ENCODE results near the gene SEC22B.
"Not testable (repeated sequence)": the region's sequence is repeated elsewhere in the genome, so short reads cannot be mapped to it uniquely, and the experiment has no call there.

SEC22B gene

DNA sequence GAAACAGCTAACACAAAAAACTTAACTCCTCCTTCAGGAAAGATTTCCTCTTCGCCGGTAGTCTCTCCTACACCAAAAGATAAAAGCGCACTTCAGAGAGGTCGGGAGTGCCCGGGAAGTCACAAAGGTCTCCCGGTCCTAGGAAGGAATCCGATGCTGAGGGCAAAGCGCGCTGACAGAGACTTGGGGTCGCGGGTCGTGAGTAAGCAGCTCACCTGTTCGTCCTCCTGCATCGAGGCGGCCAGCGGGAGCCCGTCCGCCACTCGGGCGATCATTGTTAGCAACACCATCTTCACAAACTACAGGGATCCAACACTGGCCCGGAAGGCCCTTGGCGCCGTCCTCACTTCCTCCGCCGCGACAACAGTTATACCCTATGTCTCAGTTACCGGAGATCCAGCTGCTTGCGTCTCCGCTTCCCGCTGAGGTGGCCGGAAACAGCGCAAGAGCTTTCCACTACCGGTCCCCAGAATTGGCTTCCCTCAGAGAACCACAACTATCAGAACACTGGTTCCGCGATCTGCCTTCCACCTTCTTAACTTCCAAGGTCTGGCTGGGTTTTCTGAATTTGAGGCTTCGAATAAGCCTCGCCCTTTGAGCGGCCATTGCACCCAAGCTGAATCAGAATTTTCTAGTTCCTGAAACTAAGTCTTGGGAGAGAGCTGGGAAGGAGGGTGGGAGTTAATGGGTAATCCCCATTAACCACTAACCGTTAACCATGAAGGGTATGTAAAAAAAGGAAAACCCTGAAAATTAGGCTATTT, at the start of gene SEC22B:
SEC22B (minus strand) TSS at position 429 of the 764 bp plus-strand sequence; CDS start at position 290, 139 bp downstream.
- peak within 1 kb of the TSS; percentile 82 for H3K4me3 ChIP-seq (ENCODE audit: low read depth, low read length)
- TF ChIP-seq, protein P1, sequence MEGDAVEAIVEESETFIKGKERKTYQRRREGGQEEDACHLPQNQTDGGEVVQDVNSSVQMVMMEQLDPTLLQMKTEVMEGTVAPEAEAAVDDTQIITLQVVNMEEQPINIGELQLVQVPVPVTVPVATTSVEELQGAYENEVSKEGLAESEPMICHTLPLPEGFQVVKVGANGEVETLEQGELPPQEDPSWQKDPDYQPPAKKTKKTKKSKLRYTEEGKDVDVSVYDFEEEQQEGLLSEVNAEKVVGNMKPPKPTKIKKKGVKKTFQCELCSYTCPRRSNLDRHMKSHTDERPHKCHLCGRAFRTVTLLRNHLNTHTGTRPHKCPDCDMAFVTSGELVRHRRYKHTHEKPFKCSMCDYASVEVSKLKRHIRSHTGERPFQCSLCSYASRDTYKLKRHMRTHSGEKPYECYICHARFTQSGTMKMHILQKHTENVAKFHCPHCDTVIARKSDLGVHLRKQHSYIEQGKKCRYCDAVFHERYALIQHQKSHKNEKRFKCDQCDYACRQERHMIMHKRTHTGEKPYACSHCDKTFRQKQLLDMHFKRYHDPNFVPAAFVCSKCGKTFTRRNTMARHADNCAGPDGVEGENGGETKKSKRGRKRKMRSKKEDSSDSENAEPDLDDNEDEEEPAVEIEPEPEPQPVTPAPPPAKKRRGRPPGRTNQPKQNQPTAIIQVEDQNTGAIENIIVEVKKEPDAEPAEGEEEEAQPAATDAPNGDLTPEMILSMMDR (IDR thresholded peaks at IDR 0.05; ENCODE audit: low read depth, low read length) = no peak

DNA sequence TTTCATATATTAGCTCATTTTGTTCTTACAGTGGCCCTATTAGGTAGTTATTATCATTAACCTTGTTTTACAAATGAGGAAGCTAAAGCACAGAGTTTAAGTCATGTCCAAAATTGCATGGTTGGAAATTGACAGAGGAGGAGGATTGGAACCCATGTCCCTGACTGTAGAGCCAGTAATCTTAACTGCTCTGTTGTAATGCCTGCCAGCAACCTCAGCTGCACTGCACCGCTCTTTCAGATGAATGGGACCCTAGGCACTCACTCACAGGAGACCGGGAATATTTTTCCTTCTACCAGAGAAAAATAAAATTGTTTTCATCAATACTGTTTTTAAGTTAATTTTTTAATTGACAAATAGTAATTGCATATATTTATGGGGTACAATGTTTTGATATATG, 41.6 kb upstream of the SEC22B start:
- H3K4me3 ChIP-seq (ENCODE audit: low read depth, low read length) = not testable (repeated sequence)

DNA sequence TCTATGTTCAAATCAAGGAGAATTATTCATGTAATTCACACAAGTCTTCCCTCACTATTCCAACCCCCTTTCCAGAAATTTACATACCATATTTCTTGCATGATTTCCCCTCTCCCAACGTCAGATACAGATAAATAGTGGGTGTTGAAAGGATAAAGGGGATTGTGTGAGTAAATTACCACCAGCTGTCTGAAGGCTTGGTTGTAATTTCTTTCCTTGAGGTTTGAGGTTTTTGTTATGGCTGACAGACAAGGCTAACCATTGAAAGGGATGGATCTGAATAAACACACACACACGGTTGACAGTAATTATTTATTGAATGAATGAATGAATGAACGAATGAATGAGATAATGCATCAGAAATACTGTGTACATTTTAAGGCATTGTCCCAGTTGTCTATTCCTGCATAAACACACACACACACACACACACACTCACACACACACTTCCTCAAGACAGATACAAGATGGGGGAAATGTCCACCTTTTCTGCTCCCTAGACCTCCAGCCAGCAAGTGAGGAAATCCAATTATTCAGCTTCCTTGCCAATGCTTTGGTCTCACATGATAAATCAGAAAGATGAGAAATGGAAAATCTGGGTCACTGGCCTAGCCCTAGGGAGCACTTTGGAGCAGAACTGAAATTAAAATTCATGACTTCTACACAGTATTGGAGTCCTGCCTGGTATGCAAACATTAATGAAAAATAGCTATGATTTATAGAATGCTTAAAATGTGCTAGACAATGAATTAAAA, 41.0 kb upstream of the SEC22B start:
- H3K4me3 ChIP-seq (ENCODE audit: low read depth, low read length) = not testable (repeated sequence)

DNA sequence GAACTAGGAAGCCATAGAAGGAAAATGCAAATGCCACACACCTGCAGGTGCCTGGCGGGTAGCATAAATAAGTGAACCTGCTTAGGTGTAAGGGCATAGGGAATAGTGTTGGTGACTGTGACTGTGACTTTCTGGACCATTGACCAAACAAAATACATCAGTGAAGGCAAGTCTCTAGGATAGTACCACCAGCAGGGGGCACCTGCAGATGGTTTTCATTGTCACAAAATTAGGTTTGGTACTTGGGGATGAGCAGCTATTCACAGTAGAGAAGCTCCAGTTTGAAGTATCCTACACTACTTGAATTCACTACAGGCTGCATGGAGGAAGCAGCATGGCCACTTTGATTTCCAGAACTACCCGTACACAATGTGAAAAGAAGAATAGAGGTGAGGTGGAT, 37.3 kb upstream of the SEC22B start:
- not testable (repeated sequence) for H3K4me3 ChIP-seq (ENCODE audit: low read depth, low read length)

DNA sequence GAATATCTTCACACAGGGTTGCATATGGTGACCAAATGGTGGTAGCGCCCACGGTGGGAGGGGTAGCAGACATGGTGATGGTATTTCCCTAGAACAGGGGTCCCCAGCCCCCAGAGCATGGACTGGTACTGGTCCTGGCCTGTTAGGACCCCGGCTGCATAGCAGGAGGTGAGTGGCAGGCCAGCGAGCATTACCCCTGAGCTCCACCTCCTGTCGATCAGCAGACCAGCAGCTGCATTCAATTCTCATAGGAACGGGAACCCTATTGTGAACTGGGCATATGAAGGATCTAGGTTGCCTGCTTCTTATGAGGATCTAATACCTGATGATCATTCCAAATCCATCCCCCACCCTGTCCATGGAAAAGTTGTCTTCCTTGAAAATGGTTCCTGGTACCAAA, 34.4 kb upstream of the SEC22B start:
- not testable (repeated sequence) for H3K4me3 ChIP-seq (ENCODE audit: low read depth, low read length)

DNA sequence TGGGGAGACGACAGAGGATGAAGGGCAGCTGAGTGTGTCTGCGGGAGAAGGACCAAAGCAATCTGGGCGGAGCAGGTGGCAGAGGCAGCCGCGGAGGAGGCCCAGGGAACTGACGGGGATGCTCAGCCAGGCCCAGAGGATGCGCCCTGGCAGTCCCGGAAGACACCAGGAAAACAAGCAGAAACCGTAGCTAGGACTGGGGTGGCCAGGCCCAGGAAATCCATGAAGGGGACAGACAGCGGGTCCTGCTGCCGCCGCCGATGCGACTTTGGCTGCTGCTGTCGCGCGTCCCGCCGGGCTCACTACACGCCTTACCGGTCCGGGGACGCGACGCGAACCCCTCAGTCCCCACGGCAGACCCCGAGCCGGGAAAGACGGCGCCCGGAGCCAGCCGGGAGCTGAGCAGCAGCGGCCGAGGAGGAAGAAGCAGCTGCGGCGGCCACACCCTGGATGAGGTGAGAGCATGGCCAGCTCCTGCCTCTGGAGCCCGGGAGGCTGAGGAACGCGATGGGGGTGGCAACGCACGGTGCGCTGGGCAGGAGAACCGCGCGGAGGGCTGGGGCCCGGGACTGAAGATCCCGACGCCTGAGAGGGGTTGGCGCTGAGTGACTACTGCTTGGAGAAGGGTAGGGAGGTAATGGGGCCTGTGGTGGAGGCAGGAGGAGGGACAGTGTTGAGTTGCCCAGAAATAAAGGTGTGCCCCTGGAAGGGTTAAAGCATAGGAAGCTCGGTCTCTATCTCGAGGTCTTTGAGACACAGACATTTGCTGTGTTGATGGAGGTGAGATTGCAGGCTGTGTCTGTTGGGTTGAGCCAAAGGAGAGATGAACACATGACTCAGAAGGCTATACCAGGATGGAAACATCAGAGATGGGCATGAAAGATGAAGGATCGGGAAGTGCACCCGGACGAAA, 20.8 kb upstream of the SEC22B start:
- H3K4me3 ChIP-seq (ENCODE audit: low read depth, low read length) = peak overlapping the region; percentile 40

DNA sequence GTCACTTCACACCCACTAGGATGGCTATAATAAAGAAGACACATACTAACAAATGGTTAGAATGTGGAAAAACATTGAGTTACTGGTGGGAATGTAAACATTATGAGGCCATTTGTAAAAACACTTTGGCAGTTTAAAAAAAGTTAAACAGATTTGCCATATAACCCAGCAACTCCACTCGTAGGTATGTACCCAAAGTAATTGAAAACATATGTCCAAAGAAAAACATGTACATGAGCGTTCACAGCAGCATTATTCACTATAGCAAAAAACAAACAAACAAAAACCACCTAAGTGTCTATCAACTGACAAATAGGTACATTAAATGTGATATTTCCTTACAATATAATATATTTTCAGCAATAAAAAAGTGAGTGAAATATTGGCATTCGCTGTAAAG, 12.3 kb upstream of the SEC22B start:
- H3K4me3 ChIP-seq (ENCODE audit: low read depth, low read length) = not testable (repeated sequence)

DNA sequence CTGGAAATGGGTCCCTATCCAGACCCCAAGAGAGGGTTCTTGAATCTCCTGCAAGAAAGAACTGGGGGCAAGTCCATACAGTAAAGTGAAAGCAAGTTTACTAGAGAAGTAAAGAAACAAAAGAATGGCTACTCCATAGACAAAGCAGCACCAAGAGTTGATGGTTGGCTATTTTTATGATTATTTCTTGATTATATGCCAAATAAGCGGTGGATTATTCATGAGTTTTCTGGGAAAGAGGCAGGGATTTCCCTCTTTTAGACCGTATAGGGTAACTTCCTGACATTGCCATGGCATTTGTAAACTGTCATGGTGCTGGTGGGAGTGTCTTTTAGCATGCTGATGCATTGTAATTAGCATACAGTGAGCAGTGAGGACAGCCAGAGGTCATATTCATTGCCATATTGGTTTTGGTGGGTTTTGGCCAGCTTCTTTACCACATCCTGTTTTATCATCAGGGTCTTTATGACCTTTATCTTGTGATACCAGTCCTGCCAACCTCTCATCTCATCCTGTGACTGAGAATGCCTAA, 5.9 kb upstream of the SEC22B start:
- H3K4me3 ChIP-seq (ENCODE audit: low read depth, low read length) = not testable (repeated sequence)

DNA sequence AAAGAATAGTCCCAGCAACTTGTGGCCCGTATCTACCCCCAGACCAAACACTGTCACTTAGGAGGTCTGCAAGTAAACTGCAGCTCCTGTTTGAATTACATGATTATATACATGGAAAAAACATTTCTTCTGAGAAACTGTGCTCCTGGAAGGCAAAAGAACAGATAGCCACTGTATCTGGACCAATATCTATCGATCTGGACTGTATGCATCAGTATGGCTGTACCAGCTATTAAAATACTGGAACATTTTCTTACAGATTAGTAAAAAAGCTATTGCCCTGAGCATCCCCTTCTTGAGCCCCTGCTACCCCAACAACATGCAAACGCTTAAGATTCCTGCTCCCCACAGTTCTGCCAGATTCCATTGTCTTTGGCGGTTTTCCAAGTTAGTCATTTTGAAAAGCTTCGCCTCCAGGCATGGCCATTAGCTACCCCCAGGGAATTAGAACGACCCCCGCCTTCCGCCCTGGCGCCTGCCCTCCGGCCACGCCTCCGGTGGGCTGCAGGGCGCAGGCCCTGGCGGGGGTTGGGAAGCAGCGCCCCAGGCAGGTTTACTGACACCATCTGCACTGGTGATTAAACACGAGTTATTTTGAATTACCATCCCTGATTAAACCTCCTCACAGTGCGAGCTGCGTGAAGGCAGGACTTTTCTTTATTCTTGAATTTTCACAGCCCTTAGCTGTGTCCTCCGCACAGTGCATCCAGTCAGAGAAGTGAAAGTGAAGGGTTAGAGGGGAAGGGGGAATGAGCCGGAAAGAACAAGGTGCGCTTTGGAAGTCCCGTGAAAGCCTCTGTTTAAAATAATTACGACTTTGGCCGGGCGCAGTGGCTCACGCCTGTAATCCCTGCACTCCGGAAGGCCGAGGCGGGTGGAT, 3.7 kb upstream of the SEC22B start:
- peak overlapping the region; percentile 42 for H3K4me3 ChIP-seq (ENCODE audit: low read depth, low read length)

DNA sequence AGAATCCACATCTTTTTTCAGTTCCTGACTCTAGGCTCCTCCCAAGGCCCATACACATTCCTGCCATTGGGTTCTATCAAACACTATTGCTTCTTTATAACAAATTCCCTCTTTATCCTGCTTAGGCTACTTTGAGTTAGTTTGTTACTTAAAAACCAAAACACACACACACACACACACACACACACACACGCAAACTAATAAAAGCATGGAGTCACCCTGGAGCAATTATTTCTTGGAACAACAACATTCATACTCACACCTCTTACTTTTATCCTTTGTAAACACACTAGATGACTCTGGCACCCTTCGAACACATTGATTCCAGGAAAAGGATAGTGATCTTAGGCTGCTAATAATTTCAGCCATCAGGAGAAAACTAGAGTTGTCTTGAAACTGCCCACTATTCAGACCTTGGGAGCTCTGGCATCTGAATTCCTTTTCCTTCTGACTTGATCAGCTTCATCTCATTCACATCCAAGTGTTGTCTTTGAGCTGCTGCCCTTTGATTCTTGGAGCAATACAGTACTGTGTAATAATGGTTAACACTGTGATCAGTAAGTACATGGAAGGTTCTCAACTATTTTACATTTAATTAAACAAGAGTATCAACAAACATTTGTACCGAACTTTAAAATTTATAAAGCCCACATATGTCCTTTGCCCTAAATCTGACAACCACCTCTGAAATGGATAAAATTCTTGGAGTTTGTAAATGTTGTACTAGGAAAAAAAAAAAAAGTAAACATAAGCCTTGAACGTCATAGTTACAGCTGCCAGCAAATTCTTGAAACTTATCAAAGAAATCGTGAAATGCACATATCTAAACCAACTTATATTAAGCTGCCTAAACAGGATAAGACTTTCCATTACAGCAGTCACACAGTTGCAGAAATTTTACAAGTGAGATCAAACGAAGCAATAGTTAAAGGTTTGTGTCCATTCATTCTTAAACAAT, 2.8 kb upstream of the SEC22B start:
- H3K4me3 ChIP-seq (ENCODE audit: low read depth, low read length) = peak overlapping the region; percentile 42
- TF ChIP-seq, protein P1 (IDR thresholded peaks at IDR 0.05; ENCODE audit: low read depth, low read length) = no peak

DNA sequence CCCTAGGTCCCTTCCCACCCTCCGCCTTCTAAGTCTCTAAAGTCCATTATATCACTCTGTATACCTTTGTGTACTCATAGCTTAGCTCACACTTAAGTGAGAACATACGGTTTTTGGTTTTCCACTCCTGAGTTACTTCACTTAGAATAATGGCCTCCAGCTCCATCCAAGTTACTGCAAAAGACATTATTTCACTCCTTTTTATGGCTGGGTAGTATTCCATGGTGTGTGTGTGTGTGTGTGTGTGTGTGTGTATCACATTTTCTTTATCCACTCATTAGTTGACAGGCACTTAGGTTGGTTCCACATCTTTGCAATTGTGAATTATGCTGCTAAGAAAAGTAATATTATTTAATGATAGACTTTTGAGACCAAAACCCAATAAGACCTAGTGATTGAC, 1.7 kb upstream of the SEC22B start:
- H3K4me3 ChIP-seq (ENCODE audit: low read depth, low read length) = not testable (repeated sequence)

DNA sequence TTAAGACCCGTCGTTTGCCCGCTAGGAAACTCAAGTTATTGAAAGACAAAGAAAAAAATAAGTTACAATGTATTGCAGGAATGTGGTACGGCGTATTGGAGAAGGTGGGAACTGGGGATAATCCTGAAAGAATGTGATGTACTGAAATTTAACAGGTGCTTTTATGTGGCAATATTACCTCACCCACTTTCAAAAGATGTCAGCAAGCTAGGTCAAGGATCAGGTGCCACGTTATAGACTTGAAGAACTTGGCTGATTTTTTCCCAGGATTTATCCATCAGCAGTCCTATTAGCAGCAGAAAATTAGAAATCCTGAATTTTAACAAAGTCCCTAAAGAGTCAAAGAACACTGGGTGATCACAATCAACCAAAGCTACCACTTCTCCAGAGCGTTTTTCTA, 632 bp downstream of the SEC22B start:
- H3K4me3 ChIP-seq (ENCODE audit: low read depth, low read length) = peak overlapping the region; percentile 82

DNA sequence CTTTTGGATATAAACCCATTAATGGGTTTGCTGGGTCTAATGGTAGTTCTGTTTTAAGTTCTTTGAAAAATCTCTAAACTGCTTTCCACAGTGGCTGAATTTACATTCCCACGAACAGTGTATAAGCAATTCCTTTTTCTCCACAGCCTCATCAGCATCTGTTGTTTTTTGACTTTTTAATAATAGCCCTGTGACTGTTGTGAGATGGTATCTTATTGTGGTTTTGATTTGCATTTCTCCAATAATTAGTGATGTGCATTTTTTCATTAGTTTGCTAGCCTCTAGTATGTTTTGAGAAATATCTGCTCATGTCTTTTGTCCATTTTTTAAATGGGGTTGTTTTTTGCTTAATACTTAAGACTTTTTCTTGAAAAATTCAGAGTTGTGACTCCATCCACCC, 11.6 kb downstream of the SEC22B start:
- not testable (repeated sequence) for H3K4me3 ChIP-seq (ENCODE audit: low read depth, low read length)

DNA sequence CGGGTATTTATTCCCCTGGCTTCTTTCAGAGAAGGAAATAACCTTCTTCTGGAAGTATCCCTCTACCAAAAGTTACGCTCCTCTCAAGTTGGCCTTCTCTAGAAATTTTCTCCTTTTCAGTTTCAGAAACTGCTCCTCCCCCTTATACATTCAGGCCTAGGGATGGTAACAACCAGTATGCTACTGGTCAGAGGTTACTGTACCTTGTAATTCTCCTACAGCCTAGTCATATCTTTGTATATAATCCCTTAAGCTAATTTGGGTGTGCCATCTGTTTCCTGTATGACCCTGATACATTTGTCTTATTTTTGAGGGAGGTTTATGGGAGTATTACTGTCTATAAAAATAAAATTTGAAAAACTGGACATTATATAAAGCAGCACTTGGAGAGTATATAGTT, 14.3 kb downstream of the SEC22B start:
- H3K4me3 ChIP-seq (ENCODE audit: low read depth, low read length) = not testable (repeated sequence)

DNA sequence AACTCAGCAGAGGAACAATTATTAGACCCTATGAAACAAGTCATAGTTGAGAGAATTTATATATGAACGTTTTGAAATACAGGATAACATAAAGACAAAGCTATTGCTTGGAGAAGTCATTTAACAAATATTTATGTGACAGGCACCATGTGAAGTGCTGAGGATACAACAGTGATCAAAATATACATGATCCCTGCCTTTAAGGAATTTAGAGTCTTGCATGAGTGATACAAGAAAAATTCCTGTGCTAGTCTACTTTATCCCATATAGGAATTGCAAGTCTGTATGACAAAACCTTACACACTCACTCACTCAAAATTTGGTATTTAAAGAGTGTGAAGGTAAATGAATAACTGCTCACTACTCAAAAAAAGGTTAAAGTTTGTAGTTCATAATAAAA, 17.8 kb downstream of the SEC22B start:
- H3K4me3 ChIP-seq (ENCODE audit: low read depth, low read length) = not testable (repeated sequence)

DNA sequence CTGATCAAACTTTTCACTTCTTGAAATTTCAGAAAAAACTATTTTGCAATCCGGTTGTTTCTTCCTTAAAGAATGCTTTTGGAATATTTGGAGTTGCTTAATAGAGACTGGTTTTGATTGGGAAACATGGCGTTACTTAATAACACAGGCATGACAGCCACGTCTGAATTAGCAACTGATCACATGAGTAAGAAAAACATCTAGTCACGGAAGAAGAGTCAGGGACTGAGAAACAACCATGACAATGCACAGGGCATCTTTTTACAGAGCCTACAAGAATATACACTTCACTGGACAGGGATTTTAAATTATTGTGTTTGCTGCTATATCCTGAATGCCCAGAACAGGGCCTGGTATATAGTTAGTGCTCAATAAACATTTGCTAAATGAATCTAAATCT, 18.2 kb downstream of the SEC22B start:
- not testable (repeated sequence) for H3K4me3 ChIP-seq (ENCODE audit: low read depth, low read length)
